UCSD-AML1 (cell line): ENCODE results near the gene IGFBP4.

ENCODE experiments used
- DNase-seq: peaks from one replicate; lab custom pipeline; 2025; ENCODE audit not compliant: unreplicated experiment; lab: John Stamatoyannopoulos, UW

The IGFBP4 gene

GRCh38 chr17:40431231-40431602, 12.0 kb upstream of the IGFBP4 start:
- no peak for DNase-seq

GRCh38 chr17:40432864-40433528, 10.3 kb upstream of the IGFBP4 start:
- DNase-seq = no peak

GRCh38 chr17:40433551-40434415, 9.5 kb upstream of the IGFBP4 start:
- peak; percentile 36 for DNase-seq

GRCh38 chr17:40436636-40437035, 6.6 kb upstream of the IGFBP4 start:
- DNase-seq = no peak

GRCh38 chr17:40437095-40437732, 6.0 kb upstream of the IGFBP4 start:
- no peak for DNase-seq

DNA sequence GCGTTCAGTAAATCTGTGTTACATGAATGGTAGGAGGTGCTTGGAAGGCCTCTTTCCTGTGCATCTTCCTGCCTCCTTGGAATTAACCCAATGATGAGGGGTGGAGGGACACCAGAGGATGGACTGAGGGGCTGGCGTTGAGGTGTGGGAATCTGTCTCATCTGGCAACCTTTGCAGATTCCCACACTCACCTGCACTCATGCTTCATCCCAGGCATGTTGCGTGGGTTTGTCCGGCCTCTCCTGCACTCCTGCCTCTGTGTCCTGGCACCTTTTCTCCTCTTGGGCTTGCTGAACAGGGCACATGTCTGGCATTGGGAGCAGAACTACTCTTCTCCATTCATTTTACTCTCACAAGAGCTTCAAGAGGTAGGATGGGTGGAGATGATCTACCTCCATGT, 3.1 kb upstream of the IGFBP4 start:
- DNase-seq = no peak

- no peak for DNase-seq
Observed at GRCh38 chr17:40442392-40443195, 656 bp upstream of the IGFBP4 start.

DNA sequence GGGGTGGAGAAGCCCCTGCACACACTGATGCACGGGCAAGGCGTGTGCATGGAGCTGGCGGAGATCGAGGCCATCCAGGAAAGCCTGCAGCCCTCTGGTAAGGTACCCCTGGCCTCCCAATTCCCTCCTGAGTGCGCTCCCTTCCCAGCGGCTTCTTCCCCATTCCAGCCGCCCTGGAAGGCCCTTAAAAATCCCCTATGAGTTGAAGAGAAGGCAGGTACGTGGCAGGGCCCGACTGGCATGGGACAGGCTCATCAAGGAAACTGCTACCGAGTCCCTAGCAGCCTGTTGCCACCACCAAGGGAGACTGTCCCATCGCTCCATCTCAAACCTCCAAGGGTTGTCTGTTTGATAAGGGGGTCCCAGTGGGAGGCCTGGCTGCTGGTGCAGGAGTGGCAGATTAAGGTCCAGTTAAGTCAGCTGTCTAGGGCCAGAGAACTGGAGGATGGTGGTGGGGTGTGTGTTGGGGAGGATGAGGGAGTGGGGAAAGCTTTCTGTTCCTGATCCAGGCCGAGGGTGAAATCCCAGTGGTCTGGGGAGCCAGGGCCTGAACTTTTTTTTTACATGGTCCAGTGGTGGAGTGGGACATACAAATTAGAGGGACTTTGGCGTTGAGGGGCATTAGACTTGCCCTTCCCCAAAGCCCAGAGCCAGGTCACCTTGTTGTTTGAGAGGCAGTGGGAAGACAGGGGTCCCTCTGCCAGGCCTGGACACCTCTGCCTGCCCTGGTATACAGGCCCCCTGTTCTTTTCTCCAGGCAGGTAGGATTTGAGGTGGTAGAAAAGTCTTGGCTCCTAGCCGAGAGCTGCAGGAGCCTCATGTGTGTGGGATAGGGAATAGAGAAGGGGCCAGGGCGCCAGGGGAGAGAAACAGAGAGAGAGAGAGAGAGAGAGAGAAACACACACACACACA, 994 bp downstream of the IGFBP4 start:
- no peak for DNase-seq

GRCh38 chr17:40445751-40446468, 2.7 kb downstream of the IGFBP4 start:
- DNase-seq = no peak

- no peak for DNase-seq
Observed at GRCh38 chr17:40447148-40447644, 3.9 kb downstream of the IGFBP4 start.

- no peak for DNase-seq
Observed at GRCh38 chr17:40447806-40448205, 4.6 kb downstream of the IGFBP4 start.

GRCh38 chr17:40448213-40448638, 5.0 kb downstream of the IGFBP4 start:
- peak; percentile 58 for DNase-seq

GRCh38 chr17:40448639-40449261, 5.5 kb downstream of the IGFBP4 start:
- DNase-seq = no peak

DNA sequence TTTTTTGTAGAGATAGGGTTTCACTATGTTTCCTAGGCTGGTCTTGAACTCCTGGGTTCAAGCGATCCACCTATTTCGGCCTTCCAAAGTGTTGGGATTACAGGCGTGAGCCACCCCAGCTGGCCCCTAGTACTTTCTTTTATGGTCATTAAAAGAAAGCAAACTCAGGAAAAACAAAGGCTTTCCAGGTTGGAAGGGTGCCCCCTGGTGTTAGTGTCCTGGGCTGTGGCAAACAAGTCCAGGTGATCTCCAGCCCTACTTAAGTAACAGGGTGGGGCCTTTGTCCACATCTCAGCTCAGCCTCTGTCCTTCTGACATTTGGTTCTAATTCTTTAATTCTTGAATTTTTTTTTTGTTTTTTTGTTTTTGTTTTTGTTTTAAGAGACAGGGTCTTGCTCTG, 6.9 kb downstream of the IGFBP4 start:
- DNase-seq = peak; percentile 47

GRCh38 chr17:40451420-40451819, 8.2 kb downstream of the IGFBP4 start:
- DNase-seq = no peak

- no peak for DNase-seq
Observed at GRCh38 chr17:40452216-40452787, 9.1 kb downstream of the IGFBP4 start.

DNA sequence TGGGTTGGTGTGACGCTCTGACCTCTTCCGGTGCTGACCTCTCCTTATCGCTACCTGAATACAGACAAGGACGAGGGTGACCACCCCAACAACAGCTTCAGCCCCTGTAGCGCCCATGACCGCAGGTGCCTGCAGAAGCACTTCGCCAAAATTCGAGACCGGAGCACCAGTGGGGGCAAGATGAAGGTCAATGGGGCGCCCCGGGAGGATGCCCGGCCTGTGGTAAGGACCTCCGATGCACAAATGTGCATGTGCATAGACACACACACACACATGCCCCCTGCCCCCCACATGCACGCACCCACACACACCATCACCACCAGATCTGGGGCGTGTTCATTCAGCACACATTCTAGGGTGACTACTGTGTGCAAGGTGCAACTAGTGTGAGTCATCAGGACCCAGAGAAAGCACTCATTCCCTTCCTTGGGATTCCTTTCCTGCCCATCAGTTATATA, 9.7 kb downstream of the IGFBP4 start:
- DNase-seq = no peak

- no peak for DNase-seq
Observed at GRCh38 chr17:40453881-40454612, 10.8 kb downstream of the IGFBP4 start.
